GM06990 (cell line): ENCODE data around the gene KRT33B.

ENCODE experiments used
- DNase-seq: peaks from one replicate; pipeline ENCODE4 v3.0.0-alpha.2; 2011; ENCODE audit not compliant: insufficient read length; ENCODE audit errors: extremely low read depth
- H3K27me3 ChIP-seq: replicated peaks from 2 replicates; pipeline ENCODE4 v1.6.0; 2011; ENCODE audit warnings: low read length; ENCODE audit not compliant: control insufficient read depth, insufficient read depth
- H3K36me3 ChIP-seq: 2 replicates; pipeline ENCODE4 v1.5.1; 2011; ENCODE audit warnings: low read length; ENCODE audit not compliant: control insufficient read depth, insufficient read depth
- H3K4me3 ChIP-seq: replicated peaks from 2 replicates; pipeline ENCODE4 v1.5.1; 2011; ENCODE audit warnings: low read depth, mild to moderate bottlenecking, control low read depth, low read length
- CTCF ChIP-seq: IDR thresholded peaks from 2 replicates; pipeline ENCODE4 v1.5.1; 2011; ENCODE audit warnings: low read length, control low read depth, mild to moderate bottlenecking, inconsistent platforms; ENCODE audit not compliant: insufficient read depth, poor library complexity, severe bottlenecking

The KRT33B gene

GRCh38 chr17:41315814-41316445 is 53.7 kb downstream of the KRT33B start:
- no peak for DNase-seq
- no peak for TF ChIP-seq CTCF
- Histone ChIP-seq H3K36me3 (no peaks in the 10 kb centered on the region), H3K4me3 (no peak overlapping the region), H3K27me3 (no peaks in the 10 kb centered on the region; the same call in 1 of the 2 replicates)

- no peak for TF ChIP-seq CTCF
- no peaks in the 10 kb centered on the region for H3K36me3 ChIP-seq
- H3K4me3 ChIP-seq, result no peak within 1 kb of the TSS
- no peak for DNase-seq
- H3K27me3 ChIP-seq, result no peaks in the 10 kb centered on the region; the same call in 1 of the 2 replicates
Observed at GRCh38 chr17:41315204-41315794, 54.3 kb downstream of the KRT33B start, which contains the start of gene KRTAP17-1. TSS of gene KRTAP17-1 (minus strand) at chr17:41315710. CDS start at chr17:41315650, 60 bp downstream.
